NCI-H1436 (cell line): ENCODE data around the gene SBNO2.

Experiments used
- DNase-seq: peaks from one replicate; lab custom pipeline; 2025; lab: John Stamatoyannopoulos, UW

Gene SBNO2

GRCh38 chr19:1167687-1168571 is 6.1 kb downstream of the SBNO2 start:
- DNase-seq = no peak

GRCh38 chr19:1166872-1167573 is 7.0 kb downstream of the SBNO2 start:
- no peak for DNase-seq

GRCh38 chr19:1164684-1165531 is 9.2 kb downstream of the SBNO2 start:
- no peak for DNase-seq

GRCh38 chr19:1163934-1164683 is 10.0 kb downstream of the SBNO2 start:
- no peak for DNase-seq

GRCh38 chr19:1163283-1163933 is 10.7 kb downstream of the SBNO2 start:
- DNase-seq = no peak

- DNase-seq = no peak
Measured at GRCh38 chr19:1162404-1163282, 11.4 kb downstream of the SBNO2 start.

GRCh38 chr19:1161716-1162115 is 12.4 kb downstream of the SBNO2 start:
- DNase-seq = peak; percentile 61

- DNase-seq = no peak
Measured at GRCh38 chr19:1159864-1160595, 14.0 kb downstream of the SBNO2 start.

- DNase-seq = no peak
Measured at GRCh38 chr19:1158885-1159448, 15.1 kb downstream of the SBNO2 start.

- DNase-seq = no peak
Measured at GRCh38 chr19:1157931-1158884, 15.9 kb downstream of the SBNO2 start.

- DNase-seq = no peak
Measured at GRCh38 chr19:1156830-1157615, 17.0 kb downstream of the SBNO2 start.

- no peak for DNase-seq
Measured at GRCh38 chr19:1156305-1156801, 17.7 kb downstream of the SBNO2 start.

- no peak for DNase-seq
Measured at GRCh38 chr19:1155352-1156304, 18.4 kb downstream of the SBNO2 start.

- DNase-seq = no peak
Measured at GRCh38 chr19:1154731-1155351, 19.2 kb downstream of the SBNO2 start.
